ENCODE measurements around the gene MC2R. TPM values are rescaled to one million over a fixed set of nuclear protein-coding genes. Genes with fewer than 3 reads are reported as not detected.

MC2R gene
- total RNA-seq, 1 donor from 2014 or later = not detected

DNA sequence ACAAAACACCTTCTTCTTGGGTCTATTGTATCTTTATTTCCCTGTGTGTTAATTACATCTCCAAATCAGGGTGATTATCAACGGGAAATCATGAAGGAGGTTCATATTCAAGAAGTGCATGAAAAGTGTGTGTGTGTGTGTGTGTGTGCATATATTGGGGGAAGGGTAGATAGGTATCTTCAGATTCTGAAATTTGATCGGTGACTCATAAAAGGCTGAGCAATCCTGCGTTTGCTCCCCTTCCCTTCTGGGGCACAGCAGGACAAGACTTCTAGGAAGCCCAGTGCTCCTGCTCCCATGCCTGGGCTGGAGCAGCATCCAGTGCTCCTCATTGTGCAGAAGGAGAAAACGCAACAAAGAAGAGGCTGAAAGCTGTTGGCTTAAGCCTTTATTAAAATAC, 65.5 kb downstream of the MC2R start:
- TF ChIP-seq, protein P1, sequence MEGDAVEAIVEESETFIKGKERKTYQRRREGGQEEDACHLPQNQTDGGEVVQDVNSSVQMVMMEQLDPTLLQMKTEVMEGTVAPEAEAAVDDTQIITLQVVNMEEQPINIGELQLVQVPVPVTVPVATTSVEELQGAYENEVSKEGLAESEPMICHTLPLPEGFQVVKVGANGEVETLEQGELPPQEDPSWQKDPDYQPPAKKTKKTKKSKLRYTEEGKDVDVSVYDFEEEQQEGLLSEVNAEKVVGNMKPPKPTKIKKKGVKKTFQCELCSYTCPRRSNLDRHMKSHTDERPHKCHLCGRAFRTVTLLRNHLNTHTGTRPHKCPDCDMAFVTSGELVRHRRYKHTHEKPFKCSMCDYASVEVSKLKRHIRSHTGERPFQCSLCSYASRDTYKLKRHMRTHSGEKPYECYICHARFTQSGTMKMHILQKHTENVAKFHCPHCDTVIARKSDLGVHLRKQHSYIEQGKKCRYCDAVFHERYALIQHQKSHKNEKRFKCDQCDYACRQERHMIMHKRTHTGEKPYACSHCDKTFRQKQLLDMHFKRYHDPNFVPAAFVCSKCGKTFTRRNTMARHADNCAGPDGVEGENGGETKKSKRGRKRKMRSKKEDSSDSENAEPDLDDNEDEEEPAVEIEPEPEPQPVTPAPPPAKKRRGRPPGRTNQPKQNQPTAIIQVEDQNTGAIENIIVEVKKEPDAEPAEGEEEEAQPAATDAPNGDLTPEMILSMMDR (IDR thresholded peaks at IDR 0.05; ENCODE audit: unreplicated experiment) = no peak
- Mint-ChIP-seq H3K4me1 (no peaks in the 10 kb centered on the region), H3K27ac (no peak overlapping the region), H3K4me3 (no peak overlapping the region), H3K9me3 (peaks cover 55% of the 10 kb centered on the region), H3K36me3 (no peaks in the 10 kb centered on the region), H3K27me3 (ENCODE audit: low read depth) (no peaks in the 10 kb centered on the region)
- no peak for DNase-seq (ENCODE audit: low spot score in 2 of 2, unreplicated experiment in 2 of 2)

DNA sequence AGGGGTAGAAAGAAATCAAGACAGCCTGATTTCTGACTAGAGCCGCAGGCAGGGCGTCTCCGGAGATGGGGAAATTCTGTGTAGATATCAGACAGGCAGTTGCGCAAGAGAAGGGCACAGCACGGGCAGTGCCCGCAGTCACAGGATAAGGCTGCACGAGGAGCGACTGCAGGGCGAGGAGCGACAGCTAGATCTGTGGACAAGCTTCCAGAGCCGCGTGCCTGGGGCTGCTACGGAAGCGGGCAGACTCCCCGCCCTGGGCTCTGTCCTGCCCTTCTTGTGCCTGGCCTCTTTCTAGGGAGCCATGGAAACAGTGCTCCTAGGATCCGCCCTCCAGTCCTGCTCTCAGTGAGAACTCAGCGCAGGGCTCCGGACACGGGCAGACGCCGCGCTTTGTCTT, 78.8 kb downstream of the MC2R start:
- TF ChIP-seq, protein P1 (IDR thresholded peaks at IDR 0.05; ENCODE audit: unreplicated experiment) = no peak
- no peaks in the 10 kb centered on the region for H3K4me1 Mint-ChIP-seq
- H3K9me3 Mint-ChIP-seq = peaks cover under 1% of the 10 kb centered on the region
- DNase-seq (ENCODE audit: low spot score in 2 of 2, unreplicated experiment in 2 of 2) = no peak
- H3K4me3 Mint-ChIP-seq = no peak overlapping the region
- peaks cover 4% of the 10 kb centered on the region for H3K27me3 Mint-ChIP-seq (ENCODE audit: low read depth)
- no peaks in the 10 kb centered on the region for H3K36me3 Mint-ChIP-seq
- no peak overlapping the region for H3K27ac Mint-ChIP-seq

DNA sequence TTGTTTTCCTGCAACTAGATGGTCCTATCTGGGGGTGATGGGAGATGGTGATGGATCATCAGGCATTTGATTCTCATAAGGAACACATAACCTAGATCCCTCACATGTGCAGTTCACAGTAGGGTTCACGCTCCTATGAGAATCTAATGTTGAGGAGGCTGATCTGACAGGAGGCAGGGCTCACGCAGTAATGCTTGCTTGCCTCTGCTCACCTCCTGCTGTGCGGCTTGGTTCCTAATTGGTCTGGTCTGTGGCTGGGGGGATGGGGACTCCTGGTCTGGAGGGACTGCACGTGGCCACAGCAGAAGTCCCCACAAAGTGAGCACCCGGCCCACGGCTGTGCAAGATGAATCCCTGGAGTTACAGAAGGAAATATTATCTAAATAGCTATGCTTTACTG, 80.1 kb downstream of the MC2R start:
- no peaks in the 10 kb centered on the region for H3K36me3 Mint-ChIP-seq
- no peaks in the 10 kb centered on the region for H3K9me3 Mint-ChIP-seq
- peaks cover 11% of the 10 kb centered on the region for H3K27me3 Mint-ChIP-seq (ENCODE audit: low read depth)
- TF ChIP-seq, protein P1 (IDR thresholded peaks at IDR 0.05; ENCODE audit: unreplicated experiment) = no peak
- no peak overlapping the region for H3K4me3 Mint-ChIP-seq
- no peaks in the 10 kb centered on the region for H3K4me1 Mint-ChIP-seq
- no peak for DNase-seq (ENCODE audit: low spot score in 2 of 2, unreplicated experiment in 2 of 2)
- no peak overlapping the region for H3K27ac Mint-ChIP-seq

DNA sequence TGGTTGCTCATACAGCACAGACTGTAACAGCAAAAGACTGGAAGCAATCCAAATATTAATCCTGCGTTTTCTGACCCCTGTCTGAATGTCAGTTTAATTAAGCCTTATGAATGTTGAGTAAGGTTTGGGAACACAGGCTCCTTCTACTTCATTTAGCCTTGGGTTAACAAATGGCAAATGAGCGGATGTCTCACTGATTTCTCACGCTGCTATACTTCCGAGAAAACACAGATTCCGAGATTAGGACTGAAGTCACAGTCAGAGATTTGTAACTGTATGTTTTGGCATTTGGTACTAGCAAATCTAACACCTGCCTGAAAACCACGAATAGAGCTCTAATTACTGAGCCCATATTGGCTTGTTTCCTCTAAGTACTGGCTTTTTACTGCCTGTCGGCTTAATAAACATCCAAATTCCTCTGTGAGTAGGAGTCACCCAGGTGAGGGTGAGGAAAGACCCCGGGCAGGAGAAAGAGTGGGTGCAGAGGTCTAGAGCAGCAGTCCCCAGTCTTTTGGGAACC, 80.8 kb downstream of the MC2R start:
- no peaks in the 10 kb centered on the region for H3K4me1 Mint-ChIP-seq
- no peaks in the 10 kb centered on the region for H3K9me3 Mint-ChIP-seq
- TF ChIP-seq, protein P1 (IDR thresholded peaks at IDR 0.05; ENCODE audit: unreplicated experiment) = no peak
- no peak for DNase-seq (ENCODE audit: low spot score in 2 of 2, unreplicated experiment in 2 of 2)
- peaks cover 11% of the 10 kb centered on the region for H3K27me3 Mint-ChIP-seq (ENCODE audit: low read depth)
- H3K27ac Mint-ChIP-seq = no peak overlapping the region
- H3K4me3 Mint-ChIP-seq = no peak overlapping the region
- H3K36me3 Mint-ChIP-seq = no peaks in the 10 kb centered on the region

Other genes with a start within 250 kb of the MC2R start
- 14.7 to 17.1 TPM (median 16.6 TPM) in 3 replicates for gene FAM210A, start 189.0 kb downstream of the MC2R start, total RNA-seq
- gene RNMT, start 188.9 kb downstream of the MC2R start, total RNA-seq = 51.6 to 55.3 TPM (median 52.5 TPM) in 3 replicates
- not detected in 3 replicates for gene MC5R, start 91.4 kb downstream of the MC2R start, total RNA-seq
- gene ZNF519, start 216.9 kb upstream of the MC2R start, total RNA-seq = 19.6 to 24.0 TPM (median 22.4 TPM) in 3 replicates

All from mesothelial cell of epicardium (in vitro differentiated cells).